H1 (cell line): ENCODE results near the gene IFITM2. TPM values are rescaled to one million over a fixed set of nuclear protein-coding genes. Genes with fewer than 3 reads are reported as not detected.
A peak's percentile ranks its signal among the peaks of the same experiment; 100 is the strongest.

Source experiments
- CHD7 ChIP-seq: fragments of 300-600 bp; sonication (generic); IDR thresholded peaks from 2 replicates; pipeline ENCODE4 v1.7.1; 2012; ENCODE audit warnings: low read length, moderate library complexity, mild to moderate bottlenecking, inconsistent platforms; ENCODE audit not compliant: insufficient replicate concordance
- E2F6 ChIP-seq: IDR thresholded peaks from 2 replicates; pipeline ENCODE4 v1.6.1; 2012; ENCODE audit warnings: inconsistent platforms
- EGR1 ChIP-seq: IDR thresholded peaks from 2 replicates; pipeline ENCODE4 v1.6.1; 2011; ENCODE audit warnings: low read depth, low read length, borderline replicate concordance
- JUN ChIP-seq: IDR thresholded peaks from 2 replicates; pipeline ENCODE4 v1.6.1; 2011; ENCODE audit warnings: low read depth, mild to moderate bottlenecking, improper control_type of control experiment, low read length
- JUND ChIP-seq: IDR thresholded peaks from 2 replicates; pipeline ENCODE4 v1.6.1; 2011; ENCODE audit warnings: mild to moderate bottlenecking, improper control_type of control experiment, low read length
- KDM4A ChIP-seq: IDR thresholded peaks from one replicate; pipeline ENCODE4 v1.7.1; 2012; ENCODE audit warnings: low read depth, mild to moderate bottlenecking, moderate library complexity, low read length, inconsistent platforms; ENCODE audit not compliant: severe bottlenecking
- NANOG ChIP-seq: IDR thresholded peaks from 2 replicates; pipeline ENCODE4 v1.6.1; 2011; ENCODE audit warnings: low read length, low read depth, mild to moderate bottlenecking, inconsistent platforms; ENCODE audit not compliant: insufficient read depth, poor library complexity, severe bottlenecking
- POLR2AphosphoS5 ChIP-seq: IDR thresholded peaks from 2 replicates; pipeline ENCODE4 v1.6.1; 2011; ENCODE audit warnings: low read depth, low read length
- SAP30 ChIP-seq: fragments of 300-600 bp; sonication (generic); IDR thresholded peaks from 2 replicates; pipeline ENCODE4 v1.7.1; 2012; ENCODE audit warnings: low read length, moderate library complexity, mild to moderate bottlenecking, inconsistent platforms; ENCODE audit not compliant: insufficient read depth, insufficient replicate concordance
- TEAD4 ChIP-seq: IDR thresholded peaks from 2 replicates; pipeline ENCODE4 v1.6.1; 2012; ENCODE audit warnings: low read depth, low read length, inconsistent platforms, mixed read lengths
- polyA plus RNA-seq, 7 experiments: library from polyadenylated mRNA; depleted of rRNA in 3 of 7; stranded (reverse) in 5 of 7; unstranded in 2 of 7; fragments of >200 nt in 5 of 7; fragments of 200-250 nt in 2 of 7; gene quantifications; 1 replicate in 5 of 7; 2 replicates in 1 of 7; 4 replicates in 1 of 7; pipeline versions ENCODE4 v1.2.1 to v1.2.3, GENCODE V29; 2011 to 2013; ENCODE audit warnings: missing spikeins in 2 of 7, mixed read lengths in 2 of 7
- total RNA-seq: library from RNA; stranded (reverse); fragmentation: NEBNext Ultra II Directional; extraction: Animal tissue kit (Norgen Biotek cat#: 25700); gene quantifications from 2 replicates; pipeline ENCODE4 v1.2.1, GENCODE V29; 2021

The IFITM2 gene
- total and polyA plus RNA-seq, 2 of the 8 experiments (the other 6 are each of a cell fraction or from before 2014, with no cell fraction given), result 399 to 764 TPM

GRCh38 chr11:316031-316701 lies 8.6 kb downstream of the IFITM2 start (continued):
- TF ChIP-seq NANOG, result no peak
- TF ChIP-seq POLR2AphosphoS5, result no peak
- TF ChIP-seq CHD7, result no peak
- TF ChIP-seq JUN, result no peak
- no peak for TF ChIP-seq KDM4A
- TF ChIP-seq JUND, result no peak
- TF ChIP-seq SAP30, result no peak
- no peak for TF ChIP-seq EGR1
- TF ChIP-seq TEAD4, result no peak
- peak; percentile 72 for TF ChIP-seq E2F6
